ENCODE results near the gene ARHGAP23.

The ARHGAP23 gene

GRCh38 chr17:38540514-38541045 is 112.3 kb downstream of the ARHGAP23 start:
- Histone ChIP-seq H3K4me3 (ENCODE audit: low read length) (no peak overlapping the region), H3K18ac (ENCODE audit: low read length) (no peak overlapping the region), H3K56ac (ENCODE audit: low read length) (no peak overlapping the region), H3K79me2 (ENCODE audit: control insufficient read depth, insufficient read depth, low read length) (no peaks in the 10 kb centered on the region), H3K36me3 (ENCODE audit: control insufficient read depth, insufficient read depth, low read length) (no peaks in the 10 kb centered on the region), H2BK5ac (ENCODE audit: low read length) (no peak overlapping the region), H2BK120ac (ENCODE audit: low read depth, low read length) (no peak overlapping the region), H3K4ac (ENCODE audit: low read depth, low read length) (no peak overlapping the region), H2BK15ac (replicated peaks; ENCODE audit: low read depth) (no peak overlapping the region), H3K27ac (ENCODE audit: low read depth, low read length) (no peak overlapping the region), H3K9ac (ENCODE audit: low read length) (no peak overlapping the region), H4K8ac (ENCODE audit: low read depth, low read length) (no peak overlapping the region), H4K5ac (ENCODE audit: low read length) (no peak overlapping the region), H3K23ac (ENCODE audit: low read length) (no peak overlapping the region), H3K27me3 (ENCODE audit: insufficient read depth, low read length, poor library complexity) (no peaks in the 10 kb centered on the region), H3K79me1 (ENCODE audit: low read length) (no peaks in the 10 kb centered on the region), H3K4me2 (ENCODE audit: low read length) (no peak overlapping the region), H2AK5ac (ENCODE audit: low read length) (no peak overlapping the region), H3K4me1 (ENCODE audit: control insufficient read depth, low read depth, low read length) (no peaks in the 10 kb centered on the region)
- no peak for DNase-seq
- no CpG with 5 or more reads among the region's 11 CpGs for WGBS (ENCODE audit: extremely low coverage, insufficient coverage, low lambda C conversion rate)

GRCh38 chr17:38541281-38541680 is 113.0 kb downstream of the ARHGAP23 start:
- no peaks in the 10 kb centered on the region for H3K36me3 ChIP-seq (ENCODE audit: control insufficient read depth, insufficient read depth, low read length)
- H3K4me3 ChIP-seq (ENCODE audit: low read length): no peak overlapping the region
- H3K27ac ChIP-seq (ENCODE audit: low read depth, low read length): no peak overlapping the region
- no peak overlapping the region for H4K8ac ChIP-seq (ENCODE audit: low read depth, low read length)
- H3K9ac ChIP-seq (ENCODE audit: low read length): no peak overlapping the region
- no peak overlapping the region for H2AK5ac ChIP-seq (ENCODE audit: low read length)
- no peaks in the 10 kb centered on the region for H3K4me1 ChIP-seq (ENCODE audit: control insufficient read depth, low read depth, low read length)
- no peaks in the 10 kb centered on the region for H3K27me3 ChIP-seq (ENCODE audit: insufficient read depth, low read length, poor library complexity)
- no peak overlapping the region for H2BK120ac ChIP-seq (ENCODE audit: low read depth, low read length)
- H4K5ac ChIP-seq (ENCODE audit: low read length): no peak overlapping the region
- DNase-seq: no peak
- H3K79me1 ChIP-seq (ENCODE audit: low read length): no peaks in the 10 kb centered on the region
- H3K79me2 ChIP-seq (ENCODE audit: control insufficient read depth, insufficient read depth, low read length): no peaks in the 10 kb centered on the region
- no peak overlapping the region for H3K18ac ChIP-seq (ENCODE audit: low read length)
- H3K4me2 ChIP-seq (ENCODE audit: low read length): no peak overlapping the region
- H3K23ac ChIP-seq (ENCODE audit: low read length): no peak overlapping the region
- H2BK15ac ChIP-seq (replicated peaks; ENCODE audit: low read depth): no peak overlapping the region
- peak overlapping the region; percentile 25 for H3K56ac ChIP-seq (ENCODE audit: low read length)
- no CpG with 5 or more reads among the region's 11 CpGs for WGBS (ENCODE audit: extremely low coverage, insufficient coverage, low lambda C conversion rate)
- no peak overlapping the region for H3K4ac ChIP-seq (ENCODE audit: low read depth, low read length)
- no peak overlapping the region for H2BK5ac ChIP-seq (ENCODE audit: low read length)

- Histone ChIP-seq H2AK5ac (ENCODE audit: low read length) (no peak overlapping the region), H2BK5ac (ENCODE audit: low read length) (no peak overlapping the region), H3K27ac (ENCODE audit: low read depth, low read length) (no peak overlapping the region)
Observed at GRCh38 chr17:38542286-38542685, 114.0 kb downstream of the ARHGAP23 start.

GRCh38 chr17:38543403-38544174 is 115.3 kb downstream of the ARHGAP23 start:
- no peak overlapping the region for H4K8ac ChIP-seq (ENCODE audit: low read depth, low read length)
- no peaks in the 10 kb centered on the region for H3K4me1 ChIP-seq (ENCODE audit: control insufficient read depth, low read depth, low read length)
- no peak overlapping the region for H3K4me3 ChIP-seq (ENCODE audit: low read length)
- H3K9ac ChIP-seq (ENCODE audit: low read length): no peak overlapping the region
- no peak overlapping the region for H2BK15ac ChIP-seq (replicated peaks; ENCODE audit: low read depth)
- no CpG with 5 or more reads among the region's 20 CpGs for WGBS (ENCODE audit: extremely low coverage, insufficient coverage, low lambda C conversion rate)
- no peaks in the 10 kb centered on the region for H3K36me3 ChIP-seq (ENCODE audit: control insufficient read depth, insufficient read depth, low read length)
- no peak overlapping the region for H2BK120ac ChIP-seq (ENCODE audit: low read depth, low read length)
- H3K27me3 ChIP-seq (ENCODE audit: insufficient read depth, low read length, poor library complexity): no peaks in the 10 kb centered on the region
- no peak overlapping the region for H3K18ac ChIP-seq (ENCODE audit: low read length)
- no peak overlapping the region for H3K27ac ChIP-seq (ENCODE audit: low read depth, low read length)
- H3K4me2 ChIP-seq (ENCODE audit: low read length): no peak overlapping the region
- no peak overlapping the region for H4K5ac ChIP-seq (ENCODE audit: low read length)
- no peaks in the 10 kb centered on the region for H3K79me1 ChIP-seq (ENCODE audit: low read length)
- H3K79me2 ChIP-seq (ENCODE audit: control insufficient read depth, insufficient read depth, low read length): no peaks in the 10 kb centered on the region
- no peak for DNase-seq
- no peak overlapping the region for H3K4ac ChIP-seq (ENCODE audit: low read depth, low read length)
- no peak overlapping the region for H2BK5ac ChIP-seq (ENCODE audit: low read length)
- H2AK5ac ChIP-seq (ENCODE audit: low read length): no peak overlapping the region
- H3K56ac ChIP-seq (ENCODE audit: low read length): no peak overlapping the region
- no peak overlapping the region for H3K23ac ChIP-seq (ENCODE audit: low read length)

More at GRCh38 chr17:38542286-38542685, 114.0 kb downstream of the ARHGAP23 start:
- H2BK15ac ChIP-seq (replicated peaks; ENCODE audit: low read depth): no peak overlapping the region
- no peak overlapping the region for H4K5ac ChIP-seq (ENCODE audit: low read length)
- H3K79me1 ChIP-seq (ENCODE audit: low read length): no peaks in the 10 kb centered on the region
- no peaks in the 10 kb centered on the region for H3K27me3 ChIP-seq (ENCODE audit: insufficient read depth, low read length, poor library complexity)
- no peak for DNase-seq
- H3K4ac ChIP-seq (ENCODE audit: low read depth, low read length): no peak overlapping the region
- no peak overlapping the region for H4K8ac ChIP-seq (ENCODE audit: low read depth, low read length)
- no peak overlapping the region for H3K4me3 ChIP-seq (ENCODE audit: low read length)
- no peak overlapping the region for H3K23ac ChIP-seq (ENCODE audit: low read length)
- no peak overlapping the region for H3K56ac ChIP-seq (ENCODE audit: low read length)
- H3K4me2 ChIP-seq (ENCODE audit: low read length): no peak overlapping the region
- WGBS (ENCODE audit: extremely low coverage, insufficient coverage, low lambda C conversion rate): no CpG with 5 or more reads among the region's 8 CpGs
- no peaks in the 10 kb centered on the region for H3K36me3 ChIP-seq (ENCODE audit: control insufficient read depth, insufficient read depth, low read length)
- H2BK120ac ChIP-seq (ENCODE audit: low read depth, low read length): no peak overlapping the region
- H3K79me2 ChIP-seq (ENCODE audit: control insufficient read depth, insufficient read depth, low read length): no peaks in the 10 kb centered on the region
- H3K4me1 ChIP-seq (ENCODE audit: control insufficient read depth, low read depth, low read length): no peaks in the 10 kb centered on the region
- no peak overlapping the region for H3K18ac ChIP-seq (ENCODE audit: low read length)
- H3K9ac ChIP-seq (ENCODE audit: low read length): no peak overlapping the region

DNA sequence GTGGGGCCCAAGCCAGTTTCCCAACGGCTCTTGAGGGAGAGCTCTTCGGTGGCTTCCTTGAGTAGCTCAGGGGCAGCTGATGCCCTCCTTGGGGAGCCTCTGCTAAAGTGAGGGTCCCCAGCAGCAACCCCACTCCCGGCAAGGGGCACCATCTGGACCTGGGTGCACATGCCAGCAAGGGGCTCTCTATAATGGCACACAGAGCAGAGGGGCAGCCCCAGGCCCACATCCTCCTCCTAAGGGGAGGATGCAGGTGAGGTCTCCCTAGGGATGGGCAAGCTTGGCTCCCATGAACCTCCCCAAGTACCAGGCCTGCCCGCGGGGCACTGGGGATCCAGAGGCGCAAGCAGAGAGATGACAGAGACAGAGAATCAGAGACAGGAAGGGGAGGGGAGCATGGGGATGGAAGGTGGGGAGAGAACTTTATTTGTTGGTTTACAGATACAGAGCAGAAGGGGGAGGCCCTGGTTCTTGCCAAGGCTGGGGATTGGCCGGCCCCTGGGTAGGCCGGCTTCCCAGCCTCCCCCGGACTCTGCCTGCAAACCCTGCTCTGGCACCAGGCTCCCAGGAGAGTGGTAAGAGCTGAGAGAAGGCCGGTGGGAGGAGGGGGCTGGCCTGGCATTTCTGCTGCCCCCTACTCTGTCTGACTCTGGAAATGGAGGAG is 116.0 kb downstream of the ARHGAP23 start:
- H3K36me3 ChIP-seq (ENCODE audit: control insufficient read depth, insufficient read depth, low read length): no peaks in the 10 kb centered on the region
- WGBS (ENCODE audit: extremely low coverage, insufficient coverage, low lambda C conversion rate): no CpG with 5 or more reads among the region's 10 CpGs
- no peak overlapping the region for H2BK5ac ChIP-seq (ENCODE audit: low read length)
- H3K27me3 ChIP-seq (ENCODE audit: insufficient read depth, low read length, poor library complexity): no peaks in the 10 kb centered on the region
- no peak overlapping the region for H2AK5ac ChIP-seq (ENCODE audit: low read length)
- no peak overlapping the region for H3K56ac ChIP-seq (ENCODE audit: low read length)
- no peaks in the 10 kb centered on the region for H3K4me1 ChIP-seq (ENCODE audit: control insufficient read depth, low read depth, low read length)
- no peak overlapping the region for H3K4ac ChIP-seq (ENCODE audit: low read depth, low read length)
- H3K18ac ChIP-seq (ENCODE audit: low read length): no peak overlapping the region
- H3K79me2 ChIP-seq (ENCODE audit: control insufficient read depth, insufficient read depth, low read length): no peaks in the 10 kb centered on the region
- H3K4me2 ChIP-seq (ENCODE audit: low read length): no peak overlapping the region
- DNase-seq: no peak
- H3K4me3 ChIP-seq (ENCODE audit: low read length): no peak overlapping the region
- H2BK120ac ChIP-seq (ENCODE audit: low read depth, low read length): no peak overlapping the region
- no peak overlapping the region for H3K9ac ChIP-seq (ENCODE audit: low read length)
- H3K79me1 ChIP-seq (ENCODE audit: low read length): no peaks in the 10 kb centered on the region
- H3K23ac ChIP-seq (ENCODE audit: low read length): no peak overlapping the region
- no peak overlapping the region for H2BK15ac ChIP-seq (replicated peaks; ENCODE audit: low read depth)
- H4K8ac ChIP-seq (ENCODE audit: low read depth, low read length): no peak overlapping the region
- H3K27ac ChIP-seq (ENCODE audit: low read depth, low read length): no peak overlapping the region
- H4K5ac ChIP-seq (ENCODE audit: low read length): no peak overlapping the region
